NCI-H146 treated with DMSO at 0.1 percent for 48 hours (cell line): ENCODE results near the gene IFITM10.
"Not testable (repeated sequence)": the region's sequence is repeated elsewhere in the genome, so short reads cannot be mapped to it uniquely, and the experiment has no call there.

Experiments used
- DNase-seq: peaks from one replicate; lab custom pipeline; 2025; ENCODE audit not compliant: unreplicated experiment; lab: John Stamatoyannopoulos, UW

The IFITM10 gene

DNA sequence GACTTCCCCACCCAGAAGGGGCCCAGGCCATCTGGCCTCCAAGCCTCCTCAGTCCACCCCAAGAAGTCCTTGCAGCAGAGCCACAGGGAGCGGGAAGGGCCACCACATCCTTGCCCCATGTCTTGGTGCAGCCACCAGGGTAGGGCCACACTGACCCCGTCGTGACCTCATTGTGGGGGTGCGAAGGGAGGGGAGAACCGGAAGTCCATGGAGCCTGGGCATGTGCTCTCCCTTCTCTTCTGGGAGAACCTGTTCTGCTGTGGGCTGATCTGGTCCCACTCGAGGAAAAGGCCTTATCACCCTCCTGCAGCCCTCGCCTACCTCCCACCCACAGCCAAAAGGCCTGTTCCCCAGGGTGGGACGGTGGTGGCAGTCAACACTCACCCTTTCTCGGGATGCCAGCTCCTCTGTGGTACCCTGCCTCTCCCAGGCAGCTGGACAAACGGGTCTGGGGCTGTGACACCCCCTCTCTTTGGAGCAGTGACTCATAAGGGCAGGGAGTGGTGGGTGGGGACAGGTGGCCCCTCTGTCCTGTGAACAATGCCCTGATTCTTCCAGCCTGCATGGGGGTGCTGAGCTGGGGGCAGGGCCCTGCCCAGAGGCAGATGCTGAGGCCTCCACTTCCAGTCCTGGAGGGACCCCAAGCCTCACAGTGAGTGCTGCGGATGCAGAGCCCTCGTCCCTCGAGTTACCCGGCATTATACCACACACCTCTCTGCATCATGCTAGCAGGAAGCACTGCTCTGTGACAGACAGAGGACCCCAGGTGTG, 27.9 kb upstream of the IFITM10 start:
- DNase-seq = no peak

DNA sequence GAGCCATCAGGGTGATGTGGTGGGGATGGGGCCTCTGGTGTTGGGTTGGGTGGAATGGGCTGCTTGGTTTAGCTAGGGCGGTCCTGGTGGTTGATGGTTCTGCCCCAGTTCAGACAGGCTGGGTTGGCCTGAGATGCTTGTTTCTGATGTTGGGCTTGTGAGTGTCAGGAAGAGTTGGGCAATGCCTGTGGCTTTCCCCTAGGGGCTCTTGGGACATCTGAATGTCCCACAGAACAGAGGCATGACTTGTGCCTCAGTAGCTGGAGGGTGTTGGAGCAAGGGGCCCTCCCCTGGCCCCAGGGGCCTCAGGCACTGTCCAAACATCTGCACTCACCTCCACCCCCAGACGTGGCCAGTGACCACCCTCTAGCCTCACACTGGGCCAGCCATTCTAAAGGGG, 27.3 kb upstream of the IFITM10 start:
- DNase-seq = no peak

DNA sequence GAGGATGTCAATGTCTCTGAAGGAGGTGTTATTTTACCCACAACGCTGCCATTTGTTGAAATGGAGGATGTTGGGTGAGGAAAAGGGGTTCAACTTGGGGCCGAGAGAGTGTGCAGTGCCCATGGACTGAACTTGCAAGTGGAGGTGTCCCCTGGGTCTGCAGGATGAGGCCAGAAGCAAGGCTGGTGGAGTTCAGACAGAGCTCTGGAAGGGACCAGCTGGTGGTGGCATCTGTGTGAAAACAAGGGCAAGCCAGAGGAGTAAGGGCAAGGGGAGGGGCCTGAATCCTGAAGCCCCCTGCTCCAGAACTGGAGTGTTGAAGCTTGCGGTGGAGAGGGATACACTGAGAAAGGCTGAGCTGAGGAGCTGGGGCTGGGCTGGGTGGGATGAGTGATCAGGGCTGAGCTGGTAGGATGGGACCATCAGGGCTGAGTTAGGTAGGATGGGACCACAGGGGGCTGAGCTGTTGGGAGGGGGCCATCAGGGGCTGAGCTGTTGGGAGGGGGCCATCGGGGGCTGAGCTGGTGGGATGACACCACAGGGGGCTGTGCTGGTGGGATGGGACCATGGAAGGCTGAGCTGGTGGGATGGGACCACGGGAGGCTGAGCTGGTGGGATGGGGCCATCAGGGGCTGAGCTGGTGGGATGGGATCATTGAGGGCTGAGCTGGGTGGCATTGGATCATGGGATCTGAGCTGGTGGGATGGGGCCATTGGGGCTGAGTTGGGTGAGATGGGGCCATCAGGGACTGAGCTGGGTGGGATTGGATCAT, 26.7 kb upstream of the IFITM10 start:
- DNase-seq = no peak

DNA sequence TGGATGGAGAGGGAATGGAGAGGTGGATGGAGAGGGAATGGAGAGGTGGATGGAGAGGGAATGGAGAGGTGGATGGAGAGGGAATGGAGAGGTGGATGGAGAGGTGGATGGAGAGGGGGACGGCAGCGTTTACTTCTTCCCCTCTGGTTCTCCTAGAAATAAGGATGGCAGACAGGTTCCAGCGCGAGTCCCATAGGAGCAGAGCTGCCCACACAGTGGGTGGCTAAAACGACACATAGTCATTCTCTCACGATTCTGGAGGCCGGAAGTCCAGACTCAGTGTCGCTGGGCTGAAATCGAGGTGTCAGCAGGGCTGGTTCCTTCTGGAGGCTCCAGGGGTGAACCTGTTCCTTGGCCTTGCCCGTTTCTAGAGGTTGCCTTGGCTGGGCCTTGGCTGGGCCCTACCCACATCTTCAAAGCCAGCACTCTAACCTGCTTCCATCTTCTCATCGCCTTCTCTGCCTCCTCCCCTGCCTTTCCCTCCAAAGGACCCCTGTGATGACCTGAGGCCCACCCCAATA, 26.0 kb upstream of the IFITM10 start:
- DNase-seq = no peak

DNA sequence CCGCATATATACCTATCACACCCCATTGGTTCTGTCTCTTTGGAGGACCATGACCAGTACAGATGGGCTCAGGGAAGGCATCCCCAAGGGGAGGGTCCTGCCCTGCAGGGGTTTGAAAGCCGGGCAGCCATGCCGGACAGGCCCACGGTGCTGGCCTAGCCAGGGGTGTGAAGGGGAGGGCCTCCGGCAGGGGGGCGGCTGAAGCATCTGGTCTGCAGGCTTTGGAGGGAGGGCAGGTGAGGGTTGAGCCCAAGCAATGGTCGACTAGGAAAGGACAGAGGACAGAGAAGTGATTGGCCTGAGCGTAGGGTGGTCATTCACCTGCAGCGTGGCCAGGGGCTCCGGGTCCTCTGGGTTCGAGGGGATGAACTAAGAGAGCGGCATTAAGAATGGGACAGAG, 24.5 kb upstream of the IFITM10 start:
- DNase-seq = no peak

DNA sequence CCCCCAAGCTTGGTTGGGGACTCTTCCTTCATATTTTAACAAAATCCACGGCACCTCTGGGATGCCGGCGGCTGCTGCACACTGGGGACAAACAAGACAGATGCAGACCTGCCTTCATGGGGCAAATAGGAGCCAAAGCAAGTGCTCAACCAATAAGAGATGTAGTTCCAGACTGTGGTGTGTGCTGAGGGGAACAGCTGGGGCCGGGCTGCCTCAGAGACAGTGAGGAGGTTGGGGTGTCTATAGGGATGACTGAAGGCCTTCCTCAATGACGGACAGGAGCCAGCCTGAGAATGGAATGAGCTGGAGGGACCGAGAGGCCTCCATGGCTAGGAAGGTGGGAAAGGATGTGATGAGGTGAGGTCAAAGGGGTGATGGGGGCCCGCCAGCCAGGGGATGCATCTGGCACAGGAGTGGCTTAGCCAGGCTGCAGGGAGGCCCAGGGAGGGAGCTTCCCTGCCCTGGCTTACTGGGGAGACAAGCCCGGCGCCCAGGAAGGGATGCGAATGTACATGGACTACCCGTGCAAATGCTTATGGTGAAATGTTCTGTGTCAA, 23.7 kb upstream of the IFITM10 start:
- DNase-seq = no peak

DNA sequence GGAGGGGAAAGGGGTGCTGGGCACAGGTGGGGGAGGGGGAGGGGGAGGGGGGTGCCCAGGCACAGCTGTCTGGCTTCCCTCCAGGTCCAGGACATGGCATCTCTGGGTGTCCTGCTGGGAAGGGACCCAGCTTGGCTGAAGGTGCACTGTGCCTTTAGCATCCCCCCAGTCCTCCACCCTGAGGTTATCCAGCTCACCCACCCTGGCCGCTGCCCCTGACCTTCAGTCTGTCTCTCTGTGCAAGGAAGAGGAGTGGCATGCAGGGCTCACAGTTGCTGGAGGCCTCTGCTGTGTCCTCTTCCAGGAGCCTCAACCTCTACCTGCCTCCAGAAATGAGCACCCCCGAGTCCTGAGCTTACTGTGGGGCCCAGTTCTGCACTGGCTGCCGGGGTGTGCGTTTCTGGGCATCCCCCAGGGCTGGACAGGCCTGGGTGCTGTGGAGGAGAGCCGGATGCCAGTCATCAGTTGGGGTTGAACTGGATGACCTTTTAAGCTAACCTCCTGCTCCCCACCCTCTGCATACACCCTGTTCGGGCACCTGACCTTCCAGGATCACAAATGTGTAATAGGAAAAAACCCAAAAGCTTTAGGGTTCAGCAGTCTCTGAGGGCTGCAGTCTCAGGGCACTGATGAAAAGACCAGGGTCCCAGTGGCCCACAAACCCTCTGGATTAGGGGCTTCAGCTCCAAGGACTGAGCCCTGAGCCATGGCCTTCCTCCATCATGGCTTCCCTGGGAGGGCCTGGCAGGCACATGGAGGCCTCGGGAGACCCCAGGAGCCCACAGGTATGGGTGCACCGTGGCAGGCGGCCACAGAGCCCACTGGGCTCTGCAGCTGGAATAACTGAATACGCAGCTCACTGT, 23.0 kb upstream of the IFITM10 start:
- DNase-seq = no peak

DNA sequence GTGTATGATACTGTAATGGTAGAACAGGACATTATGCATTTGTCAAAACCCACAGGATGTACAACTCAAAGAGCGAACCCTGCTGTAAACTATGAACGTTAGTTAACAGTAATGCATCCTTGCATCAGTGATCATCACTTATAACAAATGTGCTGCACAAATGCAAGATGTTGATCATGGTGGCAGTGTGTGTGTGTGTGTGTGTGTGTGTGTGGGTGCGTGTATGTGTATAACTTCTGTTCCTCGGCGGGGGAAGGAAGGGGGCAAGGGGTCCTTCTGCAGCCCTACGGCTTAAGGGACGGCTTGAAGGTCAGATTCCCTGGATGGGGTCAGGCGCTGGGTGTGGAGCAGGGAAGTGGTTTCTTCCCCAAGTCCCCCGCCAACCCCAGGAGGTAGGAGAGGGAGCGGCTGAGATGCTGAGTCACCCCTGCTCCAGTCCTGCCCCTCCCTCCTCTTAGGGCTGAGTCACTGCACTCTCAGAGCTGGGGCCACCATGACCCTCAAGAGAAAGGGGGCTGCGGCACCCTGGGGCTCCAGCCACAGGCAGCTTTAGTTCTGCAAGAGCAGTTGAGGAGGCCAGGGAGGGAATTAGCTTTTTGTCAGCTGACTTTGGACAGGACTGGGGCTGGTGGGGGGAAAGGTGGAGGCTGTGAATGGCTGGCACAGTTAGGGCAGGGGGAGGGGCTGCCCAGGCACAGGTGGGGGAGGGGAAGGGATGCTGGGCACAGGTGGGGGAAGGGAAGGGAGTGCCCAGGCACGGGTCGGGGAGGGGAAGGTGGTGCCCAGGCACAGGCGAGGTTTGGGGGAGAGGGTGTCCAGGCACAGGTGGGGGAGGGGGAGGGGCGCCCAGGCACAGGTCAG, 22.1 kb upstream of the IFITM10 start:
- no peak for DNase-seq

DNA sequence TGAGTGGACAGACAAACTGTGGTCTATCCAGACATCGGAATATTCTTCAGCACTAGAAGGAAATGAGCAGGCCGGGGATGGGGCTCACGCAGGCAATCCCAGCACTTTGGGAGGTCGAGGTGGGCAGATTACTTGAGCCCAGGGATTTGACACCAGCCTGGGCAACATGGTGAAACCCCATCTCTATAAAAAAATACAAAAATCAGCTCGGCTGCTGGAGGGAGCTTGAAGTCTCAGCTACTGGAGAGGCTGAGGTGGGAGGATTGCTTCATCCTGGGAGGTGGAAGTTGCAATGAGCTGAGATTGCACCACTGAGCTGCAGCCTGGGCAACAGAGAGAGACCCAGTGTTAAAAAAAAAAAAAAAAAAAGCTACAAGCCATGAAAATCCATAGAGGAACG, 21.3 kb upstream of the IFITM10 start:
- DNase-seq = no peak

DNA sequence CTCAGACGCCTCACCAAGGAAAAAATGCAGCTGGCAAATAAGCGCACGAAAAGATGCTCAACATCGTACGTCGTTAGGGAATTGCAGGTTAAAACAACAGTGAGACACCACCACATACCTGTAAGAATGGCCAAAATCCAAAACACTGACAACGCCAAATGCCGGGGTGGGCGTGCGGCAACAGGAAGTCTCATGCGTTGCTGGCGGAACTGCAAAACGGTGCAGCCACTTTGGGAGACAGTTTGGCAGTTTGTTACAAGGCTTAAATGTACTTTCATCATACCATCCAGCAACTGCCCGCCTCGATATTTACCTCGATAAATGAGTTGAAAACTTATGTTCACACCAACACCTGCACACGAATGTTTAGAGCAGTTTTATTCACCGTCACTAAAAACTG, 20.9 kb upstream of the IFITM10 start:
- DNase-seq = no peak

DNA sequence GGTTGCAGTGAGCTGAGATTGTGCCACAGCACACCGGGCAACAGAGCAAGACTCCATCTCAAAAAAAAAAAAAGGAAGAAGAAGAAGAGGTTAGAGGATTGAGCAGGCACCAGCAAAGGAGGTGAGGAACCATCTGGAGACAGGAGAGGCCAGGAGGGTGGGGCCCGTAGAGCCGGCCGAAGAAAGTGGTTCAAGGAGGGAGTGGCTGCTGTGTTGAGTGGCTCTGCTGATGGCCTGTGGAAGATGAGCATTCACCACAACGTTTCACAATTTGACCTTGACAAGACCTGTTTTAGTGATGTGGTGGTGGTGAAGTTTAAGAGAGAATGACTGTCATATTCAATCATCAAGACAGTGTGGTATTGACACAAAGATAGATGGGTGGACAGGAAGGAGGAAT, 20.1 kb upstream of the IFITM10 start:
- no peak for DNase-seq

DNA sequence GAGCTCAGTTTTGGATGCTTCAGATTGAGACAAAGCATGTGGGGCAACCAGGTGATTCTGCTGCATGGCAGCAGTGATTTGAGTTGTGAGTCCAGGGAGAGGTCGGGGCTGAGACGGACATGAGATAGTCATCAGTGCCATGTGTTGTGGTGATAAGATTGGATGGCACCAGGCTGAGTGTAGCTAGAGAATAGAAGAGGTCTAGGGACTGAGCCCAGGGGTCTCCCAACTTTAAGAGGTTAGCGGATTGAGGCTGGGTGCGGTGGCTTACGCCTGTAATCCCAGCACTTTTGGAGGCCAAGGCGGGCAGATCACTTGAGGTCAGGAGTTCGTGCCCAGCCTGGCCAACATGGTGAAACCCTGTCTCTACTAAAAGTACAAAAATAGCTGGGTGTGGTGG, 19.7 kb upstream of the IFITM10 start:
- DNase-seq = no peak

DNA sequence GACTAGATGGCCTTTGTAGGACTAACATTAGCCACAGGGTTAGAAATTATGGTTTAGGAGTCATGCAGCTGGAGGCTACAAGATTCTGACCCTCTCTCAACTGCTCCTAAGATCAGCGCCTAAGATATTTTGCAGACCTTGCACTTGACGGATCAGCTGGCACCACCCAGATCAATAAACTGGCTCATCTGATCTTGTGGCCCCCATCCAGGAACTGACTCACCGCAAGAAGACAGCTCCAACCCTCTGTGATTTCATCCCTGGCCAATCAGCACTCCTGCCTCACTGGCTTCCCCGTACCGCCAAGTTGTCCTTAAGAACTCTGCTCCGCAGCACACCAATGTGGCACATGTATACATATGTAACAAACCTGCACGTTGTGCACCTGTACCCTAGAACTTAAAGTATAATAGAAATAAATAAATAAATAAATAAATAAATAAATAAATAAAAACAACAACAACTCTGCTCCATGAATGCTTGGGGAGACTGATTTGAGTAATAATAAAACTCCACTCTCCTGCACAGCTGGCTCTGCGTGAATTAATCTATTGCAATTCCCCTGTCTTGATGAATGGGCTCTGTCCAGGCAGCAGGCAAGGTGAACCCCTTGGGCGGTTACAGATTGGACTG, 19.0 kb upstream of the IFITM10 start:
- DNase-seq = not testable (repeated sequence)

DNA sequence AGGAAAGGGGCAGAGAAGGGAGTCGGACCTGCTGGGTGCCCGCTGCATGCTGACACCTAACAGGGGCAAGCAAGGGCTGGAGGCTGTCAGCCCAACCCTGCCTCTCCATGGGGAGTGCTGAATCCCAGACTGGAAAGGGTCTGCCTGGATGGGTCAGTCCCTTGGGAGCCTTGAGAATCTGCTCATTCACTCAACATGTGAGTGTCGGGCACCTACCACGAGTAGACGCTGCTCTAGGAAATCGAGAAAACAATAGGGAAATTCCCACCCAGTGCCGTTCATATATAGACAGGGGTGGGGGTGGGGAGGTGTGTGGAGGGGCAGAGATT, 17.7 kb upstream of the IFITM10 start:
- no peak for DNase-seq

DNA sequence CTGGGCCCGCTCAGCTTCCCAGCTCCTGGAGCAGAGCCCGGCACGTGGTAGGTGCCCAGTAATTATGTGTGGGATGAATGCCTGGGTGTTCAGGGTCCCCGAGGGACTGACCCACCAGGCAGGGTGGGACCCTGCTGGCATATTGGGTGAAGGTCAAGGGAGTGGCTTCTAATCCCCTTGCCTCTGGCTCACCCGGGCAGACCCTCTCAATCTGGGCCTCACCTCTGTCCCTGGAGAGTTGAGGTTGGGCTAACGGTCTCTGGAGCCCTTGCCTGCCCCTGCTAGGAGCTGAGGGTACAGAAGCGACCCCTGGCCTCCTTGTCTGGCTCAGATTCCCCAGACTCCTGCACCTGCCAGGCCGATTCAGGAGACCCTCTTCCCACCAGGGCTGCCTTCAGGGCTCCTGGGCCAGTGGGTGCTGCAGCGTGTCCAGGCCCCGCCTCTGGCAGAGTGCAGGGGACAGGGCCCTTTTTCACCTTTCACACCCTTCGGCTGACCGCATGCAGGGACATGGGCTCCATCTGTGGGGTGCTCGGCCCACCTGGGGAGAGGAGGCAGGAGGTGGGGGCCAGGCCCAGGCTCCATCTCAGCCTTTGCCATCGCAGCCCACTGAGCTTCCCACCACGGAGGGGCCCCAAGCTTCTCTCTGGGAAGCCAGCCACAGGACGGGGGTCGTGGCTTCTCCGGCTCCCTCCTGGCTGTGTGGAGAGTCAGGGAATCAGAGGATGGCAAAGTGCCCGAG, 17.2 kb upstream of the IFITM10 start:
- no peak for DNase-seq

DNA sequence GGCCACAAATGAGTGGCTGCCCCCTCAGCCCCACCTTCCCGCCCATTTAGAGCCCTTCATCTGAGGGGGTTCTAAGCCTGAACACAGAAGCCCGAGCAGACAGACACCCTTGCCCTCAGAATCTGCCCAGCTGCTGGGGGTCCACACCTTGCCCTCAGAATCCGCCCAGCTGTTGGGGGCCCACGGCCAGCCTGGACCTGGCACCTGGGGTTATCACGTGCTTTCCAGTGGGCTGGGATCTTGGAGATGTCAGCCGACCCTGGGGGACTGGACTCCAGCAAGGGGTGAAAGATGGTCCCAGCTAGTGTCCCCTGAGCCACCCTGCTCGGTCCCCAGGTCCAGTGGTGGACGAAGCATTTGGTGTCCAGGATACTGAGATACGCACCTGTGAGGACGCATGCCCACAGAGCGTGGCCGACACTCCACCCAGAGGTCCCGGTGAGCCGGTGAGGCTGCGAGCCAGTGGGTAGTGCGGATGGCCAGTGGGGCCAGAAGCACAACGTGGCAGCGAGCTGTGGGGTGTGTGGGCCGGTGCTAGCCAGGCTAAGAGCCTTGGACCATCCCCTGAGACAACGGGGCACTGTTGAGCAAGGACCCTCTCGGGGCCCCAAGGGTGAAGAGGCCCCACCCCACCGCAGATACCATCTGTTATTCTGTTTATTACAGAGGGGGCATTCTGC, 16.5 kb upstream of the IFITM10 start:
- DNase-seq = no peak

DNA sequence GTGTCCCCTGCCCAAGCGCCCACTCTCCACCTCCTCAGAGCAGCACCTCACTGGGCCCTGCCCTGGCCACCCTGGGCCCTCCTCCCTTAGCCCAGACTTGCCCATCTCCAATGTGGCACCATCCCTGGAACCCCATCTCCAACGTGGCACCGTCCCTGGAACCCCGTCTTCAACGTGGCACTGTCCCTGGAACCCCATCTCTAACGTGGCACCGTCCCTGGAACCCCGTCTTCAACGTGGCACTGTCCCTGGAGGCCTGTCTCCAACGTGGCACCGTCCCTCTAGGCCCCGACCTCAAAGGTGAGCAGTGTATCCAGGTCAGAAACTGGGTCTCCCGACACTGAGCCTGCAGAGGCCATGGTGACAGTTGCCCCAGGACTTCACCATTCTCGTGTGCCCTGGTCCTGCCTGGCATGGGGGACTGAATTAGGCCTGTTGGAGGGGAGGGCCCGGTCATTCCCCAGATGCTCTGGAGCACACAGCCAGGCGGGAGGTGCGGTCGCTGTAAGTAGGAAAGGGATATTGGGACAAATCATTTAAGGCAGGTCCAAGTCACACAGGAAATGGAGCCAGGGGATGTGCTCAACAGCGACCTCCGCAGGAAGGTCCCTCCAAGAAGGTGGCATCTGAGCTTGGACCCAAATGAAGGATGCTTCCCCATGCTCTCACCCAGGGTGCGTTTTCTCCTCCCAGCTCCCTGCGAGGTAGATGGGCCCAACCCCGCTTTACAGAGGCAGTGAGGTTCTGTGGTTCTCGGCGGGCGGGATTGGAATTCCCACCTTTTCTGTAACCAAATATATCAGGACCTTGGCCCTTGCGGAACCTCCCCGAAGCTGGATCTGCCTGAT, 15.7 kb upstream of the IFITM10 start:
- no peak for DNase-seq
